Measurements from ENCODE around the gene EFHC1.

- no peak for TF ChIP-seq CREB5 (CRISPR knock-in tag; IDR thresholded peaks at IDR 0.05; ENCODE audit: low read depth)
- no peak for TF ChIP-seq ZFP3 (CRISPR knock-in tag; IDR thresholded peaks at IDR 0.05)
- TF ChIP-seq ZFP30 (CRISPR knock-in tag; IDR thresholded peaks at IDR 0.05), result no peak
- no peak for TF ChIP-seq ZNF565 (CRISPR knock-in tag; conservative IDR thresholded peaks at IDR 0.05; ENCODE audit: low read depth)
- no peak for TF ChIP-seq ISL1 (CRISPR knock-in tag; IDR thresholded peaks at IDR 0.05)
- TF ChIP-seq ZNF70 (CRISPR knock-in tag; IDR thresholded peaks at IDR 0.05), result no peak
These were observed 9.2 kb upstream of the EFHC1 start for GRCh38 chr6:52410979-52411378.
